D721Med (cell line): ENCODE measurements around the gene HES3.

Experiments
- DNase-seq: peaks from one replicate; pipeline ENCODE4 v3.0.0; 2011; ENCODE audit warnings: low spot score; ENCODE audit not compliant: insufficient read length
- FAIRE-seq: peaks from 2 replicates; lab custom pipeline; 2011; peaks lifted over from hg19 to GRCh38; lab: Jason Lieb, UNC
- TF ChIP-seq, protein P1 (sequence below): IDR thresholded peaks from 2 replicates; pipeline ENCODE4 v1.5.1; 2012; ENCODE audit warnings: mild to moderate bottlenecking, control low read depth; ENCODE audit not compliant: insufficient read depth; ENCODE audit errors: missing control alignments

The HES3 gene

DNA sequence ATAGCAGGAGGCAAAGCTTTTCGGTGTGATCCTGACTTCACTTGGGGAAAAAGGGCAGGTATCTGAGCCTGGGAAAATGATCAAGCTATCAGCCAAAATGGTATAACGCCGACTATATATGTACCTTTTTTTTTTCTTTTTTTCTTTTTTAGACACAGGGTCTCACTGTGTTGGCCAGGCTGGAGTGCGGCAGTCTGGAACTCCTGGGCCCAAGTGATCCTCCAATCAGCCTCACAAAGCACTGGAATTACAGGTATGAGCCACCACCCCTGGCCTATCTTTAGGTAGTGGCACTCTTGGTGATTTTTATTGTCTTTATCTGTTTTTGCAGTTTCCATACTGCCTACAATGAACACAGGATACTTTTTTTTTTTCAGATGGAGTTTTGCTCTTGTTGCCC lies 6.9 kb upstream of the HES3 start:
- DNase-seq (no peak), FAIRE-seq (no peak)
- TF ChIP-seq, protein P1, sequence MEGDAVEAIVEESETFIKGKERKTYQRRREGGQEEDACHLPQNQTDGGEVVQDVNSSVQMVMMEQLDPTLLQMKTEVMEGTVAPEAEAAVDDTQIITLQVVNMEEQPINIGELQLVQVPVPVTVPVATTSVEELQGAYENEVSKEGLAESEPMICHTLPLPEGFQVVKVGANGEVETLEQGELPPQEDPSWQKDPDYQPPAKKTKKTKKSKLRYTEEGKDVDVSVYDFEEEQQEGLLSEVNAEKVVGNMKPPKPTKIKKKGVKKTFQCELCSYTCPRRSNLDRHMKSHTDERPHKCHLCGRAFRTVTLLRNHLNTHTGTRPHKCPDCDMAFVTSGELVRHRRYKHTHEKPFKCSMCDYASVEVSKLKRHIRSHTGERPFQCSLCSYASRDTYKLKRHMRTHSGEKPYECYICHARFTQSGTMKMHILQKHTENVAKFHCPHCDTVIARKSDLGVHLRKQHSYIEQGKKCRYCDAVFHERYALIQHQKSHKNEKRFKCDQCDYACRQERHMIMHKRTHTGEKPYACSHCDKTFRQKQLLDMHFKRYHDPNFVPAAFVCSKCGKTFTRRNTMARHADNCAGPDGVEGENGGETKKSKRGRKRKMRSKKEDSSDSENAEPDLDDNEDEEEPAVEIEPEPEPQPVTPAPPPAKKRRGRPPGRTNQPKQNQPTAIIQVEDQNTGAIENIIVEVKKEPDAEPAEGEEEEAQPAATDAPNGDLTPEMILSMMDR: no peak

DNA sequence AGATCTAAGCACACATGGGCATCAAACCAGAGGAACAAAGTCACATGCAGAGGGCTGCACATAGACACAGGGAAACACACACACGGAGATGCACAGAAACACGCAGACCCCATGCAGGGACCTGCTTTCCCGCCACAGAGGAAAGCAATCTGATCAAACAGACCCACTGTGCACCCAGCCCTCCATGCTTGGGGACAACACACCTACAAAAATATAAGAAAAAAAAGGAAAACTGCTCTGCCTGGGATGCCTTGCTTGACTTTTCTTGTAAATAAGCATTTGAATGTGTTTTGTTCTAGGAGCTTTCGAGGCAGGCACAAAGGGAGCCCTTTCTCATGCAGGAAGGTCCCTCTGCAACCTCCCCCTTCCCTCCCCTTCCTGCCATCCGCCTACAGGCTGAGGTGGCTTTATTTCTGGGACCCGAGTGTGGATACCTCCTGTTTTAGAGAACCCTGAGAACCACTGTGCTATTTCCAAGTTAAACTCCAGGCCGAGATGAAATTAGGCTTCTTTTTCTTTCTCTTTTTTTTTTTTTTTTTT lies 4.7 kb upstream of the HES3 start:
- no peak for FAIRE-seq
- no peak for DNase-seq
- TF ChIP-seq, protein P1: no peak

DNA sequence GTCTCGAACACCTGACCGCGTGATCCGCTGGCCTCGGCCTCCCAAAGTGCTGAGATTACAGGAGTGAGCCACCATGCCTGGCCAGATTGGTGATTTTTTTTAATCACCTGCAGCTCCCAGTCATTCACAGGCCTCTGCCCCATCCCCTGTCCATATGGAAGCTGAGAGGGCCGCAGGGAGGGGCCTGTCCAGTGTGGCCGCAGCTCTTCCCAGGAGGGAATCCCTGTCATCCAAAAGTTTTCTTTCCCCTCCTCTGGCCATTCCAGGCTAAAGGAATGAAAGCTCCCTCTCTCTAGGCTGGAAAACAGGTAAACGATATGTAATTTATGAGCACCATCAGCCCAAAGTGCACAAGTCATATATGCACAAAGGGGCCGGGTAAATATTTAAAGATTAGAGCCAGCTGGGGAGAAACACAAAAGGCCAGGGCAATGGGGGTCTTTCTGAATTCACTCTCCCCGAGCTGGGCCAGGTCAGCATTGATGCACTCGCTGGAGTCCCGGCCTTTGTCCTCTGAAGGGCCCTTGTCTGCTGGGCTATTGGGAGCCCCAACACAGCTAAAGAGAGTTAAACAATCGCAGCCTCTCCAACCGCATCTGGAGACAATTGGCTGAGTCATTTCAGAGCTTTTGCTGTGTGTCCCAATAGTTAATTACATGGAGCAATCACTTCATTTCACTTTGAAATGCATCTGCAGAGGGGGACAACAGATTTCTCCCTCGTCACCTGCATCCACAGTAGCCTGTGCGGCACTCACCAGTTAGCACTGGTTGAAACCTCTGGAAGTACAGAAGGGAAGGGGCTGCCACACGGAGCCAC lies 3.8 kb upstream of the HES3 start:
- TF ChIP-seq, protein P1: no peak
- DNase-seq: no peak
- no peak for FAIRE-seq

DNA sequence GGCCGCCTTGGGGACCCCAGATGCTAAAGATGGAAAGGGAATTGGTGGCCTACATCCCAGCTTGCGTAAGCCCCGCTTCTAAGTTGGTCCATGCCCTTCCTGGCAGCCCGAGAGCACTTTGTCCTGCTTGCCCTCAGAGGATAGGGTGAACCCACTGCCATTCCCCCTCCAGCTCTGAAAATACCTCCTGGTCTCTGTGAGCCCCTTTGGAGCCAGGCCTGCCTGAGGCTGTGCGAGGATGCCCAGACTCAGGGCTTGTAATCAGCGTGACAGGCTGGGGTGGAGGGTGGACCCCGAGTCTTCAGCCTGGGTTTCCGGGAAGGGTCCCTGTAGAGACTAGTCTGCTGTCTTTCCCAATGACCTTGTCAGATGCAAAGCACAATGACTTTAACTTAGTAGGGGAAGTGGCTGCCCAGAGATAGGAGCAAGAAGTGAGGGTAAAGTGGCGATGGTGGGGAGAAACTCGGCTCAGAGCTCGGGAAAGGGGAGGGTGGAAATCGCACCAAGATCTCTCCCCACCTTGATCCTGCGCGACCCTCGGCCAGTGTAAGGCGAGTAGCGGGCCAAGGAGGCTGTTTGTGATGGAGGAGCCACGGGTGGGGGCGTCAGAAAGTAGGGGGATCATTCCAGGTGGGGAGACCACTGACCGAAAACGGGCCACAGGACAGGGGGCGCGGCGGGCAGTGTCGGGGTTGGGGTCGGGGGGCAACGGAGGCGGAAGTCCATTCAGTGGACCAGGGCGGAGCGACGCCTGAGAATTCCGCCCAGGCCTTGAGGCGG lies 2.7 kb upstream of the HES3 start:
- no peak for DNase-seq
- no peak for FAIRE-seq
- TF ChIP-seq, protein P1: no peak

DNA sequence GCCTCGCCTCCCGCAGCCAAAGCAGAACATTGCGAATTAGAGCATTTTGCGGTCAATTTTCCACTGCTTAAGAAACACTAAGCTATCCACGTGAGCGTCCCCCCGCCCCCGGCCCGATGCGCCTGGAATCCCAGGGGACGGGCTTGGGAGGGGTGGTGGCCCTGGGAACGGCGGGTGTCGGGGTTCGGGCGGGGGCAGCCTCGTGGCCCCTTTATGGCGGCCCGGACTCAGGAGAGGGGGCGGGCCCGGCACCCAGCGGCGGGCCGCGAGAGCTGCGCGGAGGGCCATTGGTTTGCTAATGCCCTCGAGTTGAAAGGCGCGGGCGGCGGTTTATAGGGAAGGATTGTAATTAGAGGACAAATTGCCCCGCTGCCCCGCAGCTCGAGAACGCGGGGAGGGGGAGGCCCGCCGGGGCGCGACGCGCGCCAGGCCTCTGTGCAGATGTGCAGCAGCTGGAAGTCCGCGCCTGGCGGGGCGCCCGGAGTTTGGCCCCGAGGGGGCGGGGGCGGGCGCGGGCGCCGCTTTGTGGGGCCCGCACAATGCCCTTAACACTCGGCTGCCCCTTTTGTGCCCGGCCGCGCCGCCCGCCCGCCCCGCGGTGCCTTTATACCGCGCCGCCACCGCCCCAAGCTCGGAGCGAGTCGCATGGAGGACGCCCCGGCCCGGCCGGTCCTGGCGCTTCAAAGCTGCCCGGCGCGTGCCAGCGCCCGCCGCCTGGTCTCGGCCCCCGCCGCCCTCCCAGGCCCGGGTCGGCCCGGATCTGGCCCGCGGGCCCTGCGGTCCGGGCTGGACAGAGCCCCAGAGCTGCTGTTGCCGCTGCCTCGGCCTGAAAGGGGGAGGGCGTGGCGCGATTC lies 1.9 kb upstream of the HES3 start:
- no peak for FAIRE-seq
- TF ChIP-seq, protein P1: no peak
- DNase-seq: no peak

DNA sequence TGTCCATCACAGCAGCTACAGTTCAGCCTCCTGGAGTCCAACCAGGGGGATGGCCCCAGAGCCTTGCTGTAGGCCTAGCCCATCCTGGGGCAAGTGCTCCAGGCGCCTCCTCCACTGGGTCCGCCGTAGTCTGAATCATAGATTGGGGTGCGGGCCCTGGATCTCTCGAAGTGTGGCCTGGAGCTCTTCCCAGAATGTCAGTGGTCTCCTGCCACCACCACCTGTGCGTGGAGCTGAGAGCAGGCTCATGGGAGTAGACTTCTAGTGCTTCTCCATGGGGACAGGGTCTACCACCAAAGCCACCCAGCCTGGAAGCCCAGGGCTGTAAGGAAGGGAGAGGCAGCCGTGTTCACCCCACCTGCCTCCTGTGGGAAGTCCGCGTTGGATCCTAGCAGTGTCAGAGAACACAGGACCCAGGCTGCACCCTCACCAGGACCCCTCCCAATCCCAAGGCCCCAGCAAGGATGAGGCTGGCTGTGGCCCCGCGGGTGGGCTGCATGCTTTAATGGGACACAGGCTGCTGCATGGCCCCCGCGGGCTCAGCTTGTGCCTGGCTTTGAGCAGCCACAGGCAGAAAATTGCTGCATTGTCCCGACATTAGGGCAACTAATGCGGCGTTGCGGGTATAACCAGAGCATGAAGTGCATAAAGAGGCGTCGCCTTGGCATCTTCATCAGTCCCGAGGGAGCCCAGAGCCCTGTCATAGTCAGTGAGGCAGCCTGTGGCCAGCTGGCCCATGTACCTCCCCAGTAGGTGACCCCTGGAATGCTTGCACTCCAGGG lies 735 bp upstream of the HES3 start:
- TF ChIP-seq, protein P1: no peak
- FAIRE-seq (no peak), DNase-seq (no peak)
